Measurements from ENCODE around the gene RELA. TPM values are rescaled to one million over a fixed set of nuclear protein-coding genes. Genes with fewer than 3 reads are reported as not detected.
A peak's percentile ranks its signal among the peaks of the same experiment; 100 is the strongest.
"Not testable (repeated sequence)": the region's sequence is repeated elsewhere in the genome, so short reads cannot be mapped to it uniquely, and the experiment has no call there.

RELA gene
- total RNA-seq, 1 donor = 39.5 TPM

DNA sequence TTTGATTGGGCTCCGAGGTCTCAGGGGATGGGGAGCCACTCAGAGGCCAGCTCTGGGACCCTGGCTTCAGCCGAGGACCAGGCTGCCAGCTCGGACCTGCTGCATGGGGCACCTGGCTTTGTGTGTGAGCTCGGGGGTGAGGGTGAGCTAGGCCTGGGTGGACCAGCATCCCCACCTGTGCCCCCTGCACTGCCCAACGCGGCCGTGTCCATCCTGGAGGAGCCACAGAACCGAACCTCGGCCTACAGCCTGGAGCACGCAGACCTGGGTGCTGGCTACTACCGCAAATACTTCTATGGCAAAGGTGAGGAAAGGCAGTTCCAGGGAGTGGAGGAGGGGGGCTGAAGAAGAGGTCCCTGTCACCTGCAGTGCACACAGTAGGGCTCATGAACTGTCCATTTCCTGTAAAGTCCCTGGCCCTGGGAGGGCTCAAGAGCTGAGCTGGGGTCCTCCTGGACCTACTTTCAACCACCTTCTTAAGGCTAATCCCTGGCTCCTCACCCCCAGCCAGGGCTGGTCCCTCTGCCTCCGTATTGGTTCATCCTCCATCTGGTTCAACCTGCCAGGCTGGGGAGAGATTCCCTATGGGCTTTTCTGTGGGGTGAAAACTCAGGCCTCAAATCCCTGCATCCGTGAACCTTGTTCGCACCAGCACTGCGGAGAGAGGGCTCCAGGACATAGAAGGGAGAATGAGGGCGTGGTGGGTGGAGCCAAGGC is 21.3 kb downstream of the RELA start:
- DNase-seq (ENCODE audit: low read depth) = no peak
- H3K4me3 ChIP-seq (ENCODE audit: low read depth, low read length) = no peak overlapping the region
- TF ChIP-seq, protein P1, sequence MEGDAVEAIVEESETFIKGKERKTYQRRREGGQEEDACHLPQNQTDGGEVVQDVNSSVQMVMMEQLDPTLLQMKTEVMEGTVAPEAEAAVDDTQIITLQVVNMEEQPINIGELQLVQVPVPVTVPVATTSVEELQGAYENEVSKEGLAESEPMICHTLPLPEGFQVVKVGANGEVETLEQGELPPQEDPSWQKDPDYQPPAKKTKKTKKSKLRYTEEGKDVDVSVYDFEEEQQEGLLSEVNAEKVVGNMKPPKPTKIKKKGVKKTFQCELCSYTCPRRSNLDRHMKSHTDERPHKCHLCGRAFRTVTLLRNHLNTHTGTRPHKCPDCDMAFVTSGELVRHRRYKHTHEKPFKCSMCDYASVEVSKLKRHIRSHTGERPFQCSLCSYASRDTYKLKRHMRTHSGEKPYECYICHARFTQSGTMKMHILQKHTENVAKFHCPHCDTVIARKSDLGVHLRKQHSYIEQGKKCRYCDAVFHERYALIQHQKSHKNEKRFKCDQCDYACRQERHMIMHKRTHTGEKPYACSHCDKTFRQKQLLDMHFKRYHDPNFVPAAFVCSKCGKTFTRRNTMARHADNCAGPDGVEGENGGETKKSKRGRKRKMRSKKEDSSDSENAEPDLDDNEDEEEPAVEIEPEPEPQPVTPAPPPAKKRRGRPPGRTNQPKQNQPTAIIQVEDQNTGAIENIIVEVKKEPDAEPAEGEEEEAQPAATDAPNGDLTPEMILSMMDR (IDR thresholded peaks at IDR 0.05; ENCODE audit: insufficient read depth, low read length) = no peak

DNA sequence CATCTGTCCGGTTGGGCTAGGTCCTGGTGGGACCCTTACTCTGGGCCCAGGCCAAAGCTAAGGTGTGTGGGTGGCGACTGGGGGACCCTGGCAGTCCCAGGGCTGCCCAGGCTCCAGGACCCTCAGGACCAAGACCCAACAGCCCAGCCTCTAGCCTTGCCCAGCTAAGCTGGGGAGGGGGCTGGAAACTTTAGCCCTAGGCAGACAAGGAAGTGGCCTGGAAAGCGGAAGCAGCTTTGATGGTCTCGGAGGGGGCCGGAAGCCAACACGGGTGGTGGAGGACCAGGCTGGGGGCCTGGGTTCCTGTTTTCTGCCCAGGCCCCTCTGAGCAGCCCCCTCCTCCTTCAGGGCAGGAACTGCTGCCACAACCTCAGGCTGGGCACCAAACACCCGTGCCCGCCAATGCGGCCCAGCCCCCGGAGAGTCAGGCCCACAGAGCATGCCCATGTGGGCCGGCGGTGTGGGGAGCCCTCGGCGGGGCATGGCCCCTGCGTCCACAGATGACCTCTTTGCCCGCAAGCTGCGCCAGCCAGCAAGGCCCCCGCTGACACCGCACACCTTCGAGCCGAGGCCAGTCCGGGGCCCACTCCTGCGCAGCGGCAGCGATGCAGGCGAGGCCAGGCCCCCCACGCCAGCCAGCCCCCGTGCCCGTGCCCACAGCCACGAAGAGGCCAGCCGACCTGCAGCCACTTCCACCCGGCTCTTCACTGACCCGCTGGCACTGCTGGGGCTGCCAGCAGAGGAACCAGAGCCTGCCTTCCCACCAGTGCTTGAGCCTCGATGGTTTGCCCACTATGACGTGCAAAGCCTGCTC is 22.0 kb downstream of the RELA start:
- no peak overlapping the region for H3K4me3 ChIP-seq (ENCODE audit: low read depth, low read length)
- TF ChIP-seq, protein P1 (IDR thresholded peaks at IDR 0.05; ENCODE audit: insufficient read depth, low read length) = no peak
- no peak for DNase-seq (ENCODE audit: low read depth)

DNA sequence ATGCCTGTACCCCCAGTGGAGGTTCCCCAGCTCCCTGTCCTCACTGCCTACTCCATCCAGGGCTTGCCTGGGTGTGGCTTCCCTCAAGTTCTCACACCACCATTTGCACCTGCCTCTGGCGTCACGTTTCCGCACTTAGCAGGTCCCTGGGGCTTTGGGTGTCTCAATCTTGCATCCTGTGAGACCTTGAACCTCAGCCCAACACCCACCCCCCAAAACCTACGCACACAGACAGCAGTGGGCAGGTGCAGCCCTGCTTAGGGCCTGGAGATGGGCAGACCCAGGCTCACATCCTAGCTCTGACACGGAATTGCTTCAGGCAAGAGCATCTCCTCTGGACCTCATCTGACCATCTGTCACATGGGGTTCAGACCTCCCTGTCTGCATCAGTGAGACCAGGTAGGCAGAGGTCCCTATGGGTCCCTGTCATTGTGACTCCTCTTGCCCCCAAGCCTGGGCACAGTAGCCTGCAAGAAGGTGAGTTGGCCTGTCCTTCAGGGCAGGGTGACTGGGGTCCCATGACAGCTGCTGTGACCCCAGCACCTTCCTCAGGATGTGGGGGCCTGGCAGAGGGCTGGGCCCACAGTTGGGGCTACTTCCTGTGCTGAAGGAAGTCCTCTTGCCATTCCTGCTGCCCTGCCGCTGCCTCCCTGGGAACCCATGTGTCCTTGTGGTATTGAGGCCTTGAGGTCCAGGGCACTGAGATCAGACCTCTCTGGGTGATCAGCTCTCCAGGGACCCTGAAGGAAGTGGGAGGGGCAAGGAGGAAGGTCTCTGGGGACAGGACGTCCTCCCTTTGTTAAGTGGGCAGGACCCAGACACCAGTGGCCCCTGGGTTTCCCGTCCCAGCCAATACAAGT is 22.9 kb downstream of the RELA start:
- no peak for DNase-seq (ENCODE audit: low read depth)
- TF ChIP-seq, protein P1 (IDR thresholded peaks at IDR 0.05; ENCODE audit: insufficient read depth, low read length) = no peak

DNA sequence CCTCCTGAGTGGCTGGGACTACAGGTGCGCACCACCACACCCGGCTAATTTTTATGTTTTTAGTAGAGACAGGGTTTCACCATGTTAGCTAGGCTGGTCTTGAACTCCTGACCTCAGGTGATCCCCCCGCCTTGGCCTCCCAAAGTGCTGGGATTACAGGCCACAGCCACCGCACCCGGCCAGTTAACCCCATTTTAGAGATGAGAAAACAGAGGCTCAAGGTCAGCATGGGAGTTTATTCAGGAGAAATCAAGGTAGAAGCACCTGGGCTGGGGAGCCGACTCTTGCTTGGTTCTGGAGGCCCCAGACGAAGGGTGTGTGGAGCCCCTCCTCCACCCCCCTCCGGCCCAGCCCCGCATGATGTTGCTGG is 23.5 kb downstream of the RELA start:
- H3K4me3 ChIP-seq (ENCODE audit: low read depth, low read length); DNase-seq (ENCODE audit: low read depth): not testable (repeated sequence)

More for the DNA sequence above, 22.9 kb downstream of the RELA start:
- H3K4me3 ChIP-seq (ENCODE audit: low read depth, low read length) = no peak overlapping the region

DNA sequence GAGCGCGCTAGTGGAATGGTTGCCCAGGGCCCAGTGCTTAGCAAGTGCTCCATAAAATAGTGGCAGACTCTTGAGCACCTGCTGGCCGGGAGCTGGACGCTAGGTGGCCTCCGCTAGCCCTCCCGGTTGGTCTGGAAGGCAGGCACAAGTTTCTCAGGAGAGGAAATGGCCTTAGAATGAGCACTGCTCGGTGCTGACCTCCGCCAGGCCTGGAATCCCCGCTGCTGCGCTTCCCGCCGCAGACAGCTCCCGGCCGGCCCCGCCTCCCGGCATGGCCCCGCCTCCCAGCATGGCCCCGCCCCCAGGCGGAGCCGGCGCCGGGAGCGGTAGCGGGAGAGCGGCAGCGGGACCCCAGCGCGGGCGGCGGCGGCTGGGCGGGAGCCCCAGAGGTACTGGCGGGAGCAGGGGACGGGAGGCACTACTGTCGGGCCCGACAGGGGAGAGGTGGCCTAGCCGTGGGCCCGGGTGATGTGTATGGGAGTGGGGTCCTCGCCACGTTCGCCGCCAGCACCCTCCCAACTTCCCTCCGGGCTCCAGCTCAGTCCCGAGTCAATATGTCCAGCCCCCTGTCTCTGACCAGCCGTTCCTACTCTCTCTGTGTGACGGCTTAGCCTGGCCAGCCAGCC is 24.8 kb downstream of the RELA start, which contains the start of gene SIPA1:
SIPA1 (plus strand) TSS at position 308 of the 626 bp plus-strand sequence. CDS start 2,821 bp downstream, outside the sequence.
- peak within 1 kb of the TSS; percentile 76 for H3K4me3 ChIP-seq (ENCODE audit: low read depth, low read length)
- TF ChIP-seq, protein P1 (IDR thresholded peaks at IDR 0.05; ENCODE audit: insufficient read depth, low read length) = peak; percentile 56
- peak; percentile 81 for DNase-seq (ENCODE audit: low read depth)

DNA sequence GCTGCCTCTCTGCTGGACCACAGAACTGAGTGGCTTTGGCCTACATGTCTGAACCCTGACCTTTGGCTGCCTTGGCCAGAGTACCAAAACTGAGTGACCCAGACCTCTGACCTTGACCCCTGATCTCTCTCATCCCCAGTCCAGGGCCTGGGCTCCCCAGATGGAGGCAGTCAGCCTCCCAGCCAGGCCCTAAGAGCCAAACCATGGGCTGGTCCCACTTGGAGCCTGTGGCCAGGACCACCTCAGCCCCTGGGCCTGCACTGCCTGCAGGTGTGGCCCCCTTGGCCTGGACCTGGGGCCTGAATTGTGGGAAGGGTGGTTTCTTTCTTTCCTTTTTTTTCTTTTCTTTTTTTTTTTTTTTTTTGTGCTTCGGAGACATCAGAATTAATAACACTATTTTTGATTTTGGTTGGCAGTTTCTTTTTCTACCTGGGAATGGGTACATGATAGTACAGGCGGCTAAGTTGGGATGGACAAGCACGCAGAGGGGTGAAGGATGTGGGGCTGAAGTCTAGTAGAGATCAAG is 25.6 kb downstream of the RELA start:
- TF ChIP-seq, protein P1 (IDR thresholded peaks at IDR 0.05; ENCODE audit: insufficient read depth, low read length) = no peak
- no peak overlapping the region for H3K4me3 ChIP-seq (ENCODE audit: low read depth, low read length)
- DNase-seq (ENCODE audit: low read depth) = no peak
